NCI-H1436 treated with DMSO at 0.1 percent for 48 hours (cell line): ENCODE data around the gene INPP5A.

Experiments used
- DNase-seq: peaks from one replicate; lab custom pipeline; 2025; lab: John Stamatoyannopoulos, UW

Gene INPP5A

DNA sequence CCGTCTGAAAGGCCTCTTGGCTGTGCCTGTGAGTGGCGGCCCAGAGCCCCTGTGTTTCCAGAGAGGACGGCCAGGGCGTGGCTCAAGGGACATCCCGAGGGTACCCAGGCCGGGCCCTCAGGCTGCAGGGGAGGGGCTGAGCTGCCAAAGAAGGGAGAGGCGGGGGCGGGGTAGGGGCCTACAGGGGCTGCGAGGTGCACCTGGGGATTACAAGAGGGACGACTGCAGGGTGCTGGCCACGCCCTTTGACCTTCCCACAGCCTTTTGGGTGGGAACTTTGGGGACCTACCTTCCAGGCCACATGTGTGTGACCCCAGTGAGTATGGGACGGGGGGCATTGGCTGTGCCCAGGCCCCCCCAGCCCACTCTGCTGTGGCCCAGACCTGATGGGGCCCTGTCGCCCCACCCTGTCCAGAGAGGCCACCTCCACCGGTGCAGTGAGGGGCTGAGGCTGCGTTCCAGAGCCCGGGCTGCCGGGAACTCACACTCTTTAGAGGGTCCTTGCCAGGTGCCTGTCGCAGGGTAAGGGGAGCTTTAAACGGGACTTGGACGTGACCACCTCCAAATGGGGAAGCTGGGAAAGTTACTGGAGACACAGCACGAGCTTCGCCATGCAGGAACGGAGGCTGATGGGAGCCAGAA is 267.3 kb downstream of the INPP5A start:
- no peak for DNase-seq

DNA sequence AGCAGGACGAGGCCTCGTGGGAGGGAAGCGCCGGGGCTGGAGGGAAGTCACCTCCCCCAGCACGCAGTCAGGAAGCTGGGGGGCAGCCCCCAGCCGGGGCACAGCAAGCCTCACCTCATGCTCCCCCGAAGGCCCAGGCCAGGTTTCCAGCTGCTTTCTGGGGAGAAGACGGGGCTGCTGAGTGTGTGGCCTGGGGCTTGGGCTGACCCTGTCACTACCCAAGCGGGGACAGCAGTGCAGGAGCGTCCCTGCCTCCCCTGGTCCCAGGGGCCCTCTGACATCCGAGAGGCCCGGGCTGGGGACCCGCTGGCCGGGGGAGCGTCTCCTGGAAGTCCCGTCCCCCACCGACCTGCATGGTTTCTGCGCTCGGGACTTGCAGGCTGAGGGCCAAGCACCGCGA is 268.0 kb downstream of the INPP5A start:
- DNase-seq, result no peak

DNA sequence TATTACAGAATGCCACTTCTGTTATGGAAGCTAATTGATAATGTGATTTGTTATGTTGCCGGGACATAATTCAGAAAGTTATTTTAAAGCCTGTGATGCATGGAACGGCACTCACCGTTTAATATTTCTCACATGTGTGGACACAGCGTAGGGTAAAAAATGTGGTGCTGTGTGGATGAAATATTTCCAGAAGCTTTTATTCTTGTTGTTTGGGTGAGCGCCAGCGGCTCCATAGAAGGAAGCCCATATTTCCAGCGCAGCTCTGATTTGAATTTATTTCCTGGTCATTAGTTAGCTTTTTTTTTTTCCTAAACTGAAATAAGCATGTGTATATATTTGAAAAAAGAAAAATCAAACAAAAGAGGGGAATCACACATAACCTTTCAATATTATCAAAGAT is 268.5 kb downstream of the INPP5A start:
- DNase-seq, result no peak

DNA sequence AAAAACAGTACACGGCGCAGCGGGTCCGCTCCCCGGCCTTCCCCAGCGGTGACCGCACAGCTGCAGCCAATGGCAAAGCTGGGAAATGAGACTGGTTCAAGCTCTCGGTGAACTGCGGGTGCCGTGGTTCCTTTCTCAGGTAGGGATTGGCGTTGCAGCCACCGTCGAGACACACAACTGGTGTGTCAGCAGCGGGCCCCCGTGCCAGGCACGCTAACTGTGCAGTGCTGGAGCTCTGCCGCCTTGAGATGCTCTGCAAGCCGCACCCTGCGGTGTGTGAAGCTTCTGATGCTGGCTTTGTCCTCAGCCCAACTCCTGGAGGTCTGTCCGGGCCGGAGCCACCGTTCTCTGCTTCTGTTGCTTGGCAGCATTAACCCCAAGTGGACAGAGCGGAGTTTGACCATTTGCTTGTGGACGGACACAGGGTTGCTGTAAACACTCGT is 269.0 kb downstream of the INPP5A start:
- no peak for DNase-seq

DNA sequence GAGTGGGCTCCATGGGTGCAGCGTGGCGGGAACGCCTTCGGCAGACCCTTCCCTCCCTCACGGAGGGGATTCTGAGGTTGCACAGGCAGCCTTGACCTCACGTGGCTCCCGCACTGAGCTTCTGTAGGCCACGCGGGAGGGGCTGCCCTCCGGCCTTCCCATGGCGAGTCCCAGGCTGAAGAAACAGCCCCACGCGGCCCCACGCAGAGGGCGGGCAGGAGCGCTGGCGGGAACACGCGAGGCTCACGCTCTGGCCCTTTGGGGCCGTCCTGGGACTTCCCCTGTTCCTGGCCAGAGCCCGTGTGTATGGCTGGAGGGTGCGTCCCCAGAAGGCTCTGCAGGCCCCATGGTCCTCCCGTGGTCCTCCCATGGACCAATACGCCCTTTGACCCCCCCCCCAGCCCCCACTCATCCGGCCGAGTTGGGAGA is 270.0 kb downstream of the INPP5A start:
- no peak for DNase-seq

DNA sequence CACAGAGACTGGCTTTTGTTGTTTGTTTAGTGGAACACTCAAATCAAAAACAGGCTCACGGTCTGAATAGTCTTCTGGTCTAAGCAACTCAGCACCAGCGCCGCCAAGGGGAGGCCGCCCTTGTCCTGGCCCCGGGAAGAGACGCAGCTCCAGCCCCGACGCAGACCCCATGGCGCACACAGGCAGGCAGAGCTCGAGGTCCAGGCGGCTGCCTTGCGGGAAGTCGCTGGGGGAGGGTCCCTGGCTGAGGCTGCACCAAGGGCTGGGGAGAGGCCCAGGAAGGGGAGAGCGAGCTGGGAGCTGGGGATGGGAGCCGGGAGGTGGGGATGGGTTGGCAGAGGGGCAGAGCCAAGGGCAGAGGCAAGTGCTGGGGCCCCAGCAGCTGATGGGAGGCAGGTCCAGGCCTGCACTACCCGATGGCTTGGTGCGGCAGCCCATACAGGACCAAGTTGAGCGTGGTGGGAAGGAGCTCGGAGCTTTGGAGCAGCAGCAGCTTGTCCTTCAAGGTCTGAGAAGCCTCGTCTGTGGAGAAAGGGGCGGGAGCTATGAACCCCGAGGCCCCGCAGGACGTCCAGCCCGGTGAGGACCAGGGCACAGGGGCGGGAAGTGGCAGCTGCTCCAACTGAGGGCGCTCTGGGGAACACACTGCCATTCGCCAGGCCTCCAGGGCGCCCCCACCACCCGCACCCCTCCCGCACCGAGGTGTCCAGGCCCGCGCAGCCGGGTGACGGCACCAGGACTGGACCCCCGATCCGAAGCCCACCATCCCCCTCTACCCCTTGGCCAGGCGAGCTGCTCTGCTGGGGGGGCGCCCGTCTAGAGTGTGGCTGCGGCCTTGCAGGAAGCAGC is 271.0 kb downstream of the INPP5A start:
- DNase-seq, result no peak

DNA sequence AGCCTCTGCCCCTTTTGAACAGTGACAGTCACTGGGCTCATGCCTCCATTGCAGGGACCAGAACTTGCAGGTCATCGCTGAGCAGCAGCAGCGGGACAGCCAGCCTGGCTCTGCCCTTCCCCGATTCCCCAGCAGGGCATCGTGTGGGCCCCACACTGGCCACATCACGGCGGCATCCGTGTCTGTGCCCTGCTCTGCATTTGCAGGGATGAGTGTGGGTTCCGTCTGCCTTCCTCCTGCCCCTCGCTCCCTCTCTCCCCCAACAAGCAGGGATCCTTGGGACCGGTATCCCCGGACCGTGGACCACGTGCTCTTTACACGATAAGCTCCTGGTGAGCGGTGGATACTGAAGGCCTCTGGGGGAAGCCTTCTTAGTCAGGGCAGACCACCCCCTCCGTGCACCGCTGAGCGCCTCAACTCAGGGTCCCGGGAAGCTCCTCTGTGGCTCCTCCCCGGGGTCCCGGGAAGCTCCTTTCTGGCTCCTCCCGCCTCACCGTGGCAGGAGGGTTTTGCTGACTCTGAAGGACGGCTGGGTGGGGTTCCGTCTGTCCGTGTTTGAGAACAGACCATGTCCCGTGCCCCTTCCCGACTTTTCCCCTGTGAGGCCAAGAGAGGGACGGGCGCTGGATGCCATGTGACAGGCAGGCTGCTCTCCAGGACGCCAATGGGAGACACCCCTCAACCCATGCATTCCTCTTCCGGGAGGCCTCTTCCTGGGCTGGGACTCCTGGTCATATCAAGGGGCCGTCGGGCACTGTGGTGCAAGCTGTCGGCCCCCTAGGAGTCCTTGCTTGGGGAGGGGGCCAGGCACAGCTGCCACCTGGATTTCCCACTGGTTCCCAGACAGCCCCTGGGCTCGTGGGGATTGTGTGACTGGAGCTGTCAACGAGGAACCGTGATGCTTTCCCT is 271.9 kb downstream of the INPP5A start:
- no peak for DNase-seq

DNA sequence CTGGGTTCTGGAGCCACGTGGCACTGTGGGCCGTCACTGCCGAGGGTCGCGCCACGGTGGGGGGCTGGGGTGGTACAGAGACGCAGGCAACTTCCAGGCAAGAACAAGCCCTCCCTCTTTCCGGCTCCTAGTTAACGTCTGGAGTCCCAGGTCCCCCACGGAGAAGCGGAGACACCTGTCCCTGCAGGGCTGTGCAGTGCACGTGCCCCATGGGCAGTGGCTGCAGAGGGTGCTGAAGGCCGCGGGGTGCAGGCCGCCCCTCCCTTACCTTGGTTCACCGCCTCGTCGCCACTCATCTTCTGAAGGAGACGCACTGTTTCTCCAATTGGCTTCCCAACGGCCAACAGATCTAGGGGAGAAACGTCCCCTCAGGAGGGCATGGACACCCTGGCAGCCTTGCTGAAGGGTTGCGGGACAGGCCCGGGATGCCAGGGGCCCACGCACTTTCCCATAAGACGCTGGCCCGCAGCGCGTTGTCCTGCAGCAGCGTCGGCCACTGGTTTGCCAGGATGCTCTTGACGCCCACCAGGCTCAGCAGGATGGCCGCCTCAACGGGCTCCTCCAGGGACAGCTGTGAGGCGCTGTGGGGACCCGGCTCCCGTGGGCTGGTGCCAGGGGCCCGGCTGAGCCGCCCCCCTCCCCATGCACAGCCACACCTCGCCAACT is 272.7 kb downstream of the INPP5A start:
- no peak for DNase-seq

DNA sequence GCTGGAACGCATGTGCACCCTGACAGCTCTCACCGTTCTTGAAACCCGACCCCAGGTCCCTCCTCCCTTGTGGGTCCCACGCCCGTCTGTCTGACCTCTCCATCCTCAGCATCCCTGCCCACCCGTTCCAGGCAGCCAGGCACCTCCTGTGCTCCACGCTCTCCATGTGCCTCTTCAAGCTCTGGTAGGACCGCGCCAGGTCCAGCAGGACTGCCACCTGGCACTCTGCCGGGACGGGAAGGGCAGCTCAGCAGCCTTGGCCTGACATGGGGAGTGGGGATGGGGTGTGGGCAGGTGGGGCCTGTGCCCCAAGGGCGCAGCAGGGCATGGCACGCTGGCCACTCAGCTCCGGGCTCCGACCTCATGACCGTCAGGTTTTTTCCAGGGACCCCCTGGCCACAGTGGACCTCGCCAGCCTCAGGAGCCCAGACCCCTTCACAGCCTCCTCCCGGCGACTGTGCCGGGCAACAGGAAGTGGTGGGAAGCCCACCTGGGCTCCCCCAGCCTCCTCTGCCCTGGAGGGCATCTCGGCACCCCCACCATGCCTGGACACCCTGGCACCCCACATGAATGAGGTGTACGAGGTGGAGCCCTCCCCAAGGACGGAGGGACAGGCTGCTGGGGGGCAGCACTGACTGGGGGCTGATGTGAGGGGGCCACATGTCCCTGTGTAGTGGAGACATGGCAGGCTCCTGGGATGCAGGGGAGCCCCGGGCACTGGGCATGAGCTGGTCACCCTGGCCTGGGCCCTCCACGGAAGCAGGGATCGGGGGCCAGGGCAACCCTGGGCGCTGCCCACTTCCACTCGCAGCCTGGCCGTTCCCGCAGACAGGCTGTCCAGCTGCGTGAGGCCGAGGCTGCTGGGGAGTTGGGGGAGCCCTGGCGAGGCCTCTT is 273.5 kb downstream of the INPP5A start:
- DNase-seq, result no peak

DNA sequence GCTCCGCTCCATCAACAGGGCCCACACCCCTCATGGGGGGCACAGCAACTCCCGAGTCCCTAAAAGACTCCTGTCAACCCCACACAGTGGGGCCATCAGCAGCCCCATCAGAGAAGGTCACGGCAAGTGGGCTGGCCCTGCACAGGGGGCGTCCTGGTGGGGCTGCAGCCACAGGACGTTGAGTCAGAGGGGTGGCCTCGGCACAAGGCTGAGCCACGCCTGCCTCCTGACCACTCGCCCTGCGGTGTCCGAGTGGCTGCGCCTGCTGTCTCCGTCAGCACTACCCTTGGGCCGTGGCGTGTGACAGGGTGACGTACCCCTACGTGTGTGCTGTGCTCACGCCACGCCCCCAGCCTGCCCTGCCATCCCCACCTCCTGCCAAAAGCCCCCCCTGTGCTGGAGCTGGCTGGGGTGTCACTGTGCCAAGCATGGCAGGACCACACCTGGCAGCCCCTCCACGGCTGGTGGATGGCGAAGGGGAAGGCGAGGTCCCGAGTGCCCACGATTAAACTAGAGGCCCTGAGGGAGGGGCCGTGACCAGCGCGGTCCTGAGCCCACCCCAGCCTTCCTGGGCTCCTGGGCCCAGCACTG is 274.4 kb downstream of the INPP5A start:
- no peak for DNase-seq

DNA sequence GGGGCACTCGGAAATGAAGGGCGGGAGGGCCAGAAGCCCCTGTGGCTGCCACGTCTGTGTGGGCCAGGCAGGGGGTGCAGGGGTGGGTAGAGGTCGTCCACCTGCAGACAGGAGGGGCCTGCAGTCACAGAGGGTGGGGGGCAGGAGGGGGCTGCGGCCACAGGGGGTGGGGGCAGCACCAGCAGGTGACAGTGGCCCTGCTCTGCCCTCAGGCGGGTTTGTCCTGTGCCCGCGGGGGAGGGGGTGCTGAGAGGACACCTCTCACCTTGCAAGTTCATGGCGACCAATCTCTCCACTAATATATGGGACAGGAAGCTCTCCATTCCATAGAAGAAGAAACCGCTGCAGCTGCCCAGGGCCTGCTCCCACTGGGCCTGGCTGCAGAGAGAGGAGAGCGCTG is 274.9 kb downstream of the INPP5A start:
- no peak for DNase-seq

DNA sequence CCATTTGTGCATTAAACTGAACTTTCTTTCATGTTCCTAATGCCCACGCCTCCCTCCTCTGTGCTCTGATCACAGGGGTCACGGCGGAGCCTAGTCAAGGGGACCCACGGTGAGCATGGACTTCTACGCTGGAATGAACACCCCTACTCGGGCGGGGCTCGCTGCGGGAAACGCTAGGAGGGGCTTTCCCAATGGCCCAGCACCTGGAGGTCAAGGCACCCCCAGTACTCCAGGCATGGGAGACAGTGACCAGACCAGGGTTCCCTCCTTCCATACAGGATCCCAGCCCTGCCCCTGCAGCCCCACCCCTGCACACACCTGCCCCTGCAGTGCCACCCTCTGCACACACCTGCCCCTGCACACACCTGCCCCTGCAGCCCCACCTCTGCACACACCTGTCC is 275.4 kb downstream of the INPP5A start:
- DNase-seq, result no peak

DNA sequence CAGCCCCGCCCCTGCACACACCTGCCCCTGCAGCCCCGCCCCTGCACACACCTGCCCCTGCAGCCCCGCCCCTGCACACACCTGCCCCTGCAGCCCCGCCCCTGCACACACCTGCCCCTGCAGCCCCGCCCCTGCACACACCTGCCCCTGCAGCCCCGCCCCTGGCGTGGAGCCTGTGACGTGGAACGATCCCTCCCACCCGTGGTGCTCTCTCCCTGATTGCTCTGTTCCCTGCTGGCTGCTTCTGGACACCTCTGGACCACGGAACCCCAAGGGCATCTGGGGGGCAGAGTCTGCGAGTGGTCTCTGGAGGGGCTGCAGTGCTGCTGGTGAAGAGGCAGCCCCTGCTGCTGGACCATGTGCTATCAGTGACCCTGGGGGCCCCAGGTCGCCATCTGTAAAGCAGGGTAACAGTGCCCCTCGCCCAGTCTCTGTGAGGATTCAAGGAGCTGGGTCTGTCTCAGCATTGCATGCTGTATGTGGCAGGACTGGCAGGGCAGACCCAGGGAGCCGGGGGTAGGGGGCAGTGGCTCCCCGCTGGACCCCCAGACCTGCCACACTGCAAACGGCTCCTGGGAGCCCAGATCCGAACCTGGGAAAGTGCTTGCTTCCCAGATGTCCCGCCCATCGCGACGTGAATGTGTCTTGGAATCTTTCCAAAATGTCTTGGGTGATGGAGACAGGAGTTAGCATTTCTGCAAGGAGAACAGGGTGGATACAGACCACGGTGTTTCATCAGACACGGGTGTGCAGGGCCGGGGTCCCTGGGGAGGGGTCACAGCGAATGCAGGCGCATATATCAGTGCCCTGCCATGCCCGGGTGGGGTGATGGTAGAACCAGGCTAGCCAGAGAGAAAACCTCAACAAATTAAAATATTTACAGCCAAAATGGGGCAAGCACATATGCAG is 276.2 kb downstream of the INPP5A start:
- DNase-seq, result no peak

DNA sequence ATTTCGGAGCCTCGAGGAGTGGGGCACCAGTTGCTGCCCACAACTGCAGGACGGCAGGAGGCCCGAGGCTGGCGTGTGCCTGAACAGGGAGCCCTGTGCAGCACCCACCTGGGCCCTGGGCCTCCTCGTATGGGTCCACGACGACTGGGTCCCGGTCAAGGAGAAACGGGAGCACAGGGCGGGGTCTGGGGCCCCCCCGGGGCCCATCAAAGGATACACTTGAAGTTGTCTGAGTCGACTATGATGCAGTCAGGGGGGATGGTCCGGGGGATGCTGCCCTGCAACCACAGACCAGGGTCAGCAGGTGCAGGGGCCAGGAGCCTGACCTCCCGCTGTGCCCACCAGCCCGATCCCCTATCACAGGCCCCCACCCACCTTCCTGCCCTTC is 276.9 kb downstream of the INPP5A start:
- no peak for DNase-seq

DNA sequence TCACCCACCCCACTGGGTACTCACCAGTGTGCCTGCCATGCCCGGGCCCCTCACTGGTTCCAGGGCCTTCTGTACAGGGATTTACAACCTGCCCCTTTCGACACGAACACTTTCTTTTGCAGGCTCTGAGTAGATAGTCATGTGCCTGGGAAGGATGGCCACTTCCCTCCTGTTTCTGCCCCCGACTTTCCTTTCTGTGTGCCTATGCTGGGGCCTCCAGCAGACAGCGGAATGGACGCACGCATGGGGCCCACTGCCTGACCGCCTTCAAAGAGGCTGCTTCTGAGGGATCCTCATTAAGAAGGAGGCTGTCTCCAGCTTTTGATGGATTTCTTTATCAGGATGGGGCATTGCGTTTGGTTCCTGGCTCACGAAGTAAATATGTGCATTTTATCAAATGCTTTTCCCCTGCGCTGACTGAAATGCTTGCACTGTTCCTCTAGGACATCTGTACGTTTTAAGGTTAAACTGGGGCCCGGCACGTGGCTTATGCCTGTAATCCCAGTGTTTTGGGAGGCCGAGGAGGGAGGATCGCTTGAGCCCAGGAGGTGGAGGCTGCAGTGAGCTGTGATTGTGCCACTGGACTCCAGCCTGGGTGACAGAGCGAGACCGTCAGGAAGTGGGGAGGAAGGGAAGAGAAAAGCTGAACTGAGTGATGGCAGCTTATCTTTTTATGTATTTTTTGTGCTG is 277.7 kb downstream of the INPP5A start:
- no peak for DNase-seq

DNA sequence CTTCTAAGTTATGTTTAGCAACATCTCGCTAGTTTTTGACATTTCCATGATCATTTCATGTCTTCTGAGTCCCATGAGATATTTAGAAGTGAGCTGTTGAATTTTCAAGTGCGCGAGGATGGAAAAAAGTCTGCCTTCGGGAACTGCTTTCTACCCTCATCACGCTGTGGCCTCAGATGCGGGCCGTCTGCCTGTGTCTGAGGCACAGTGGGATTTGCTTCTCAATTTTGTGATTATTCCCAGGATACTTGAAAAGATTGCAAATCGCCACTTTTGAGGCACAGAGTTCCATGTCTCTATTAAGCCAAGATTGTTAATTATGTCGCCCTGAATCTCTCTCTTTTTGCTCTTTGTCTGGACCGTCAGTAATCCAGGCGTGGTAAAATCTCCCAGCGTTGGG is 279.1 kb downstream of the INPP5A start:
- no peak for DNase-seq

DNA sequence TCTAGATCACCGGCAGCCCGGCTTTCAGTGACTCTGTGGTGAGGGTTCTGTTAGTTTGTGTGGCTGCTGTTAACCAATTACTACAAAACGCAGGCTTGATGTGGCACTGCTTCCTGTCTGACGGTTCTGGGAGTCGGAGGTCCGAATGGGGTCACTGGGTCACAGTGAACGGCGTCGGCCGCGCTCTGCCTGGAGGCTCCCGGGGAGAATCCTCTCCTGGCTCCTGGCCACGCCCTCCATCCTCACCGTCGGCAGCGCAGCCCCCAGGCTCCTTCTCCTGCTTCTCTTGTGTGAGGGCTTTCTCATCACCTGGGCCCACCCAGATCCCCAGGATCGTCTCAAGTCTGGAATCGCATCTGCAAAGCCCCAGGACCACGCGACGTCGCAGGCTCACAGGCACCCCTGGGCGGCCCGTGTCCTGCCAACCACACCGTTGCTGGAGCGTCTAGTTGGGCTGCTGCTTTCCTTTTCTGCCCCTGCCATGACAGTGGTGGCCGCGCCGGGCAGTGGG is 280.2 kb downstream of the INPP5A start:
- DNase-seq, result no peak

DNA sequence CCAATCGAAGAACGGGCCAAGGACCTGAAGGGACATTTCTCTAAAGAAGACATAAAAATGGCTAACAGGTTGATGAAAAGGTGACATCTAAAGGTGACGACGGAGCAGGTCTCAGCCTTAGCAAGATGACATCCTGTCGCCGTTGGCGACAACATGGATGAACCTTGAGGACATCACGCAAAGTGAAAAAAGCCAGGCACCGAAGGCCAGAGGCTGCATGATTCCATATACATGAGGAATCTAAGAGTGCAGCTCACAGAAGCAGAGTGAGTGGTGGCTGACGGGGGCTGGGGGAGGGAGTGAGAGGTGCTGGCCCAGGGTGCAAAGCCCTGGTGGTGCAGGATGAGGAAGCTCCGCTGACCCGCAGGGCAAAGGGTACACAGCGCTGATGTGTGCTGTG is 282.5 kb downstream of the INPP5A start:
- no peak for DNase-seq
